PC-9 (cell line): ENCODE measurements around the gene INTS3.

Experiments
- CTCF ChIP-seq: fragments of 200-600 bp; sonication (generic); conservative IDR thresholded peaks from 2 replicates; pipeline ENCODE4 v1.6.1; 2017; ENCODE audit warnings: mixed run types, antibody characterized with exemption, mild to moderate bottlenecking, moderate library complexity
- EZH2 ChIP-seq: fragments of 200-600 bp; sonication (generic); IDR thresholded peaks from 2 replicates; pipeline ENCODE4 v1.8.0; 2017; ENCODE audit warnings: antibody characterized with exemption, low read depth

DNA sequence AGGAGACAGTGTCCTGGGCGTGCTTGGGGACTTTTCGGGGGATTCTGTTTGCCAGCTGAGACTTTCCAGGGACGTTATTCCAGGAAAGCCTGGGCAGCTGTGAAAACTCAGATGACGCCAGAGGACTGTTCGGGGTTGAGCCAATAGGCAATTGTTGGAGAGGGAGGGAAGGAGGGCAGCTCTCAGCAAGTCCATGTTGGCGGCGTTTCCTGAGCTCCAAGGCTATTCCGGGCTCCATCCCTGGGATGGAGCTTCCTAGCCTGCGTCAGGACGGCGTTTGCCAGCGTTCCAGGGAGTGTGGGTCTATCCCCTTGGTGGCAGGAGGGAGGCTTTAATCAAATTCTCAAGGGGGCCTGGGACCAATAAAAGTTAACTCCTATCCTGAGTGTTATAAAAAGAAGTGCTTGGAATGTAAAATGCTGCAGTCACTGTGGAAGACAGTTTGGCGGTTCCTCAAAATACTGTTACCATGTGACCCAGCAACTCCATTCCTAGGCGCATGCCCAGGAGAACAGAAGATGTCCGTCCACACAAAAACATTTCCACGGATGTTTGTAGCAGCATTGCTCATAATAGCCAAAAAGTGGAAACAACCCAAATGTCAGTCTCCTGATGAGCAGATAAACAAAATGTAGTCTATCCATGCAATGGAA lies 62.6 kb downstream of the INTS3 start:
- TF ChIP-seq CTCF (no peak), EZH2 (no peak)
